Fibroblast of lung (primary cell): ENCODE results near the gene TCHHL1. TPM values are rescaled to one million over a fixed set of nuclear protein-coding genes. Genes with fewer than 3 reads are reported as not detected.

Source experiments
- DNase-seq, 2 donors: peaks; one replicate each; pipeline versions ENCODE4 v3.0.0 to v3.0.0-alpha.2; 2010; ENCODE audit warnings: low read depth in 2 of 2
- H2AFZ ChIP-seq: 2 replicates; pipeline ENCODE4 v1.5.1; 2012; ENCODE audit warnings: low read length, control low read depth, inconsistent platforms
- H3K27ac ChIP-seq: 2 replicates; pipeline ENCODE4 v1.5.1; 2011; ENCODE audit warnings: low read length, control low read depth; ENCODE audit not compliant: insufficient read depth
- H3K27me3 ChIP-seq: 2 replicates; pipeline ENCODE4 v1.5.1; 2011; ENCODE audit warnings: mild to moderate bottlenecking, low read length; ENCODE audit not compliant: control insufficient read depth, insufficient read depth
- H3K36me3 ChIP-seq: 2 replicates; pipeline ENCODE4 v1.5.1; 2011; ENCODE audit warnings: low read length; ENCODE audit not compliant: control insufficient read depth, insufficient read depth
- H3K4me1 ChIP-seq: 2 replicates; pipeline ENCODE4 v1.5.1; 2011; ENCODE audit warnings: low read length; ENCODE audit not compliant: control insufficient read depth, insufficient read depth; ENCODE audit errors: extremely low read depth
- H3K4me2 ChIP-seq: 2 replicates; pipeline ENCODE4 v1.5.1; 2011; ENCODE audit warnings: low read length, control low read depth; ENCODE audit not compliant: insufficient read depth; ENCODE audit errors: extremely low read depth
- H3K4me3 ChIP-seq, 4 experiments: fragments of 200-600 bp in 1 of 4; sonication (generic) in 1 of 4; replicated peaks in 1 of 4; 2 replicates each; pipeline ENCODE4 v1.5.1; 2011 to 2016; ENCODE audit warnings: low read length in 4 of 4, low read depth in 3 of 4, mild to moderate bottlenecking in 3 of 4, control low read depth in 2 of 4, inconsistent platforms in 1 of 4, mixed read lengths in 1 of 4; ENCODE audit not compliant: insufficient read depth in 1 of 4; ENCODE audit errors: control extremely low read depth in 1 of 4
- H3K79me2 ChIP-seq: 2 replicates; pipeline ENCODE4 v1.5.1; 2012; ENCODE audit warnings: mild to moderate bottlenecking, low read length, inconsistent platforms; ENCODE audit not compliant: control insufficient read depth, insufficient read depth
- H3K9ac ChIP-seq: 2 replicates; pipeline ENCODE4 v1.5.1; 2011; ENCODE audit warnings: mild to moderate bottlenecking, low read length, control low read depth; ENCODE audit not compliant: insufficient read depth
- H3K9me3 ChIP-seq: 2 replicates; pipeline ENCODE4 v1.5.1; 2012; ENCODE audit warnings: low read depth, low read length; ENCODE audit not compliant: control insufficient read depth, insufficient read depth
- H4K20me1 ChIP-seq: 2 replicates; pipeline ENCODE4 v1.5.1; 2011; ENCODE audit warnings: low read length; ENCODE audit not compliant: control insufficient read depth, insufficient read depth; ENCODE audit errors: extremely low read depth
- CTCF ChIP-seq, 2 donors: IDR thresholded peaks in 1 of 2; conservative IDR thresholded peaks in 1 of 2; 1 replicate in 1 of 2; 2 replicates in 1 of 2; pipeline ENCODE4 v1.5.1; 2011 to 2012; ENCODE audit warnings: low read length in 2 of 2, control low read depth in 1 of 2, inconsistent platforms in 1 of 2, low read depth in 1 of 2, mild to moderate bottlenecking in 1 of 2
- EZH2 ChIP-seq: IDR thresholded peaks from 2 replicates; pipeline ENCODE4 v1.5.1; 2012; ENCODE audit warnings: low read length, control low read depth, mild to moderate bottlenecking; ENCODE audit errors: missing control alignments
- polyA plus RNA-seq, 2 donors: library from polyadenylated mRNA; depleted of rRNA in 1 of 2; stranded (reverse) in 1 of 2; unstranded in 1 of 2; fragments of >200 nt; gene quantifications; 2 replicates each; pipeline ENCODE4 v1.2.1, GENCODE V29; 2011 to 2012; ENCODE audit warnings: missing spikeins in 1 of 2
- total RNA-seq: library from RNA; depleted of rRNA; stranded (reverse); fragments of >200 nt; gene quantifications from 2 replicates; pipeline ENCODE4 v1.2.1, GENCODE V29; 2014

Gene TCHHL1
- total and polyA plus RNA-seq, 2 donors (not counting 1 experiment from before 2014, with no cell fraction given) = not detected

GRCh38 chr1:152052606-152053005 is 36.3 kb downstream of the TCHHL1 start:
- H3K79me2 ChIP-seq = no peaks in the 10 kb centered on the region
- no peak overlapping the region for H3K4me2 ChIP-seq
- peaks cover 12% of the 10 kb centered on the region for H3K27me3 ChIP-seq
- no peak overlapping the region for H3K4me3 ChIP-seq
- no peaks in the 10 kb centered on the region for H3K36me3 ChIP-seq
- no peak overlapping the region for H3K27ac ChIP-seq
- no peak overlapping the region for H2AFZ ChIP-seq
- no peak overlapping the region for H3K9ac ChIP-seq
- peaks cover 15% of the 10 kb centered on the region for H3K4me1 ChIP-seq
- H3K9me3 ChIP-seq = no peaks in the 10 kb centered on the region
- DNase-seq = peak; percentile 63 to 79
- TF ChIP-seq CTCF (conservative IDR thresholded peaks at IDR 0.05 in 1 of 2, IDR thresholded peaks at IDR 0.05 in 1 of 2; ENCODE audit: low read depth in 1 of 2, low read length in 2 of 2) (peak; percentile 85 to 86), EZH2 (peak; percentile 58)
- no peaks in the 10 kb centered on the region for H4K20me1 ChIP-seq

DNA sequence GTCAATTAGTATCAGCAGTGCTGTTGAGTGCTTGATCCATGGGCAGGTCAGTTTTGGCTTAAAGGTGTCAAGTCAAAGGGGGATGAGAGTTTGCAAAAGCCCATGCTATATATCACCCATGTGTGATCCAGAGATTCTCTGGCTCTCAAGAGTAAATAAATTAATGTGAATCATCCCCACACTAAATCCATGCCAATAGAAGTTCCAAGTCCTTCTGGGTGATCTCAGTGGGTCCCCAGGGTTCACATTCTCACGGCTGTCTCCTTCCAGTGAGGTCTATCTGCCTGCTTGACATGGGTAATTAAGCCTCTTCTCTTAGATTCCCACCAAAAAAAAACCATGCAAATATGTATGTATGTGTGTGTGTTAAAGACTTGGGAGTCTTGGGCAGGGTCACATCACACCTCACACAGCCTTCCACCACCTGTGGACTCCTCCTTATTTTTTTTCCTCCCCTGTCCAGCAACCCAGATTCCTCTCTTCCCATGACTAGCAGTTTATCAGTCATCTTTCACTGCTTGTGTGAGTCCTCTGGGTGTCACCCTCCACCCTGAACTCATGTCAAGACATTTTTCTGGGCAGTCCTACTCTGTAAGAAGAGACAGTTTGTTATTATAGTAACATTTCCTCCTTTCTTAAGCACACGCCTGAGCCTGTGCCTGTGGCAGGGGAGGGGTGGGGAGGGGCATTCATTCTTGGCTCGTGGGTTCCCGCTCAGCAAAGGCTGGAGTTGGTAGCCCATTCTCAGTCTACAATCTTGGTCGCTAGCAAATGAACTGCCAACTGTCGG is 37.8 kb downstream of the TCHHL1 start:
- Histone ChIP-seq H3K27me3 (peaks cover 11% of the 10 kb centered on the region), H3K9ac (no peak overlapping the region), H3K27ac (no peak overlapping the region), H3K79me2 (no peaks in the 10 kb centered on the region), H4K20me1 (no peaks in the 10 kb centered on the region), H3K4me2 (no peak overlapping the region), H3K36me3 (no peaks in the 10 kb centered on the region), H3K4me3 (no peak overlapping the region), H2AFZ (no peak overlapping the region), H3K4me1 (peaks cover 21% of the 10 kb centered on the region), H3K9me3 (no peaks in the 10 kb centered on the region)
- no peak for TF ChIP-seq EZH2
- TF ChIP-seq CTCF (conservative IDR thresholded peaks at IDR 0.05 in 1 of 2, IDR thresholded peaks at IDR 0.05 in 1 of 2; ENCODE audit: low read depth in 1 of 2, low read length in 2 of 2) = no peak
- DNase-seq = peak in 1 of 2 donors; percentile 9

GRCh38 chr1:152049291-152050083 is 39.4 kb downstream of the TCHHL1 start:
- Histone ChIP-seq H3K36me3 (no peaks in the 10 kb centered on the region), H3K79me2 (no peaks in the 10 kb centered on the region), H3K27me3 (peaks cover 10% of the 10 kb centered on the region), H3K27ac (no peak overlapping the region), H3K4me1 (peaks cover 21% of the 10 kb centered on the region), H3K9ac (no peak overlapping the region), H3K4me2 (no peak overlapping the region), H3K9me3 (no peaks in the 10 kb centered on the region), H3K4me3 (no peak overlapping the region), H4K20me1 (no peaks in the 10 kb centered on the region), H2AFZ (no peak overlapping the region)
- TF ChIP-seq EZH2 (no peak), CTCF (conservative IDR thresholded peaks at IDR 0.05 in 1 of 2, IDR thresholded peaks at IDR 0.05 in 1 of 2; ENCODE audit: low read depth in 1 of 2, low read length in 2 of 2) (no peak)
- DNase-seq = peak; percentile 13 to 74
